Activated CD8-positive, alpha-beta memory T cell treated with anti-CD3 and anti-CD28 coated beads for 24 hours (primary cell): ENCODE measurements around the gene GHRHR.

Source experiments
- DNase-seq: peaks from one replicate; pipeline ENCODE4 v3.0.0-alpha.2; 2020

Gene GHRHR

DNA sequence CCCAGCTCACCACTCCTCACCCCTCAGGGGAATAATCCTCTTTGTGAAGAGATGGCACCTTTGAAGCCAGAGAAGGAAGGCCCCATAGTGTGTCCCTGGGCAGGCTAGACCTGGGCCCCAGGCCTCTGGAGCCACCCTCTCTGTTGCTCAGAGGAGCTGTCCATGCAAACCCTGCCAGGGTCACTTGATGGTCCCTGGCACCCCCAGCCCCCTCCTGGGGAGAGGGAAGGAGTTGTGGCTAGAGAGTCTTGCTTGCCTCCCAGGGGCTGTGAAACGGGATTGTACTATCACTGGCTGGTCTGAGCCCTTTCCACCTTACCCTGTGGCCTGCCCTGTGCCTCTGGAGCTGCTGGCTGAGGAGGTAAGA is 5.8 kb downstream of the GHRHR start:
- DNase-seq = no peak

DNA sequence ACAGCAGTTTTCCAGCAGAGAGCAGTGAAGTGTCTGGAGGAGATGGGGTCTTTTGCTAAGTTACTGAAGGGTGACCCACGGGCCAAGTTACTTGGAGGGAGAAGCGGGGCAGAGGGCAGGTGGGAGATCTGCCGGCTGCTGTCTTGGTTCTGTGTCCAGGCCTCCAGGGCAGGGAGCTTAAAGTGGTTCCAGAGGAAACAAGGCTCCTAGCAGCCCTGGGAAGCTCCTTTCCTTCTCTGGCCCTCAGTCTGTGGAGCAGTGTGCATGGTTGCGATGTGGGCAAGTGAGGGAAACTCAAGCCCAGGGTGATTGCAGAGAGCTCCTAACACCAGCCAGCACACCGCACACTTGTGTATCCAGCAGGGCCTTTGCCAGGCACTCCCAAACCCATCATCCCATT is 6.3 kb downstream of the GHRHR start:
- no peak for DNase-seq

- DNase-seq = no peak
Measured at GRCh38 chr7:30970594-30971094, 6.9 kb downstream of the GHRHR start.

GRCh38 chr7:30971440-30971839 is 7.7 kb downstream of the GHRHR start:
- no peak for DNase-seq

DNA sequence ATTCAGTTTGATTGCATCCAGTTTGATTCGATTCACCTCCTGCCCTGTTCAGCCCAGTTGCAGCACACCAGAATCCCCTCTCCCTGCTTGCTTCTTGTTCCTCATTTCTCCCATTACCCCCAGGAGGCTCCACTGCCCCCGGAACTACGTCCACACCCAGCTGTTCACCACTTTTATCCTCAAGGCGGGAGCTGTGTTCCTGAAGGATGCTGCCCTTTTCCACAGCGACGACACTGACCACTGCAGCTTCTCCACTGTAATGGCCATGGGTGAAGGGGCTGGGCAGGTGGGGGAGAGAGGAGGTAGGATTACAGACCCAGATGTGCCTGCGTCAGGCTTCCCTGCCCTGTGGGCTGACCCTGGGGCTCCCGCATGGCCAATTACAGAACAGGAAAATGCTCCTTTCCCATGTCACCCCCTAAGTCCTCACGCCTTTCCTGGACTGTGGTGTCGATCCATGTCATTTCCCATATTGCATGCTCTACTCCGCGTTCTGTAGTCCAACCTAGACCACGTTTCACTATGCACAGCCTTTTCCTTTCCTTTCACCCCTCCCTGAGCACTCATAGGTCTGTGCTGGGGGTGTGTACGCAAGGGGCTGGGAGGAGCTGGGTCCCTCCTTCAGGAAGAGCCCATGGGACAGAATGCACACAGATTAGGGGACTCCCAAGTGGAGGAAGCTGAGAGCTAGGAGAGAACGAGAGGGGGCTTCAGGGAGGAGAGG is 8.2 kb downstream of the GHRHR start:
- DNase-seq = no peak

DNA sequence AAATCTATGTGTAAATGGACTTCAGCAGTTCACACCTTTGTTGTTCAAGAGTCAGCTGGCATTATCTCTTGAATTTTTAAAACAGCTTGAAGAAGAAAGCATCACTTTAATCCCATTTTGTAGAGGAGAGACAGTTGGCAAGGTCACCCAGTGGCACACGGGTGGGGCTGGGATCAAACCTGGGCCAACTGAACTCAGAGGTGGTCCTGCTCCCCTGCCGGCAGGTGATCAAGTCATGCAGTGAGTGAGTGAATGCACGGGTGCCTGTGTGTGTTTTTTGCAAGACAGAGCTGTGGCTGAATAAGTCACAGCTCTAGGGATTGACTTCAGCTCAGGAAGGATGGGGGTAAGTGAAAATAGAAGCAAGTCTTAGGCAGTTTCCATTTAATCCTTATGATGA is 9.5 kb downstream of the GHRHR start:
- DNase-seq = no peak

GRCh38 chr7:30973791-30974604 is 10.2 kb downstream of the GHRHR start:
- DNase-seq = no peak

DNA sequence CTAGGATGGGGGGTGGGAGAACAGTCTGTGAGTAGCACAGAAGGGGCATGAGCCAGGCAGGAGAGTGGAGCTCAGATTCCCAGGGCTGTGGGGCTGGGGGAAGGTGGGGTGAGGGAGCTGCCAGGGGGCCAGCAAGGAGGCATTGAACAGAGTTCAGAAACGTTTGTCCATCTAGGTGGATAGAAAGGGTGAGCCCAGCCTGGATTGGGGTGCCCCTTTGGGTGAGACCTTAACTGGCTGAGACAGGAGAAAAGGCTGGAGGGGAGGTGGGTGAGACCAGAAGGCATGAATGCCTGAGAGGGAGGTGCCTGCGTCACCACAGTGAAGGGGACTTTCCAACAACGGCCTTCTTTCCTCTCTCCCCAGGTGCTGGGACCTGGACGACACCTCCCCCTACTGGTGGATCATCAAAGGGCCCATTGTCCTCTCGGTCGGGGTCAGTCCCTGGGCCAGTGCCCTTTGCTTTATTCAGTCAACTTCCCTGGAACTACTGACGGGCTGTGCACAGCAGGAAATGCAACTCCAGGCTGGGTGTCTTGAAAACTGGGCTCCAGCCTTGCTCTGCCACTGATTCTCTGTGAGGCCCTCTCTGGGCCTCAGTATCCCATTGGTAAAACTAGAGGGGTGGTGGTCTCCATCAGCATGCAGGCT is 11.0 kb downstream of the GHRHR start:
- peak; percentile 56 for DNase-seq

- DNase-seq = peak; percentile 9
Measured at GRCh38 chr7:30975256-30975899, 11.6 kb downstream of the GHRHR start.

- DNase-seq = peak; percentile 15
Measured at GRCh38 chr7:30976381-30976780, 12.6 kb downstream of the GHRHR start.

- DNase-seq = peak; percentile 21
Measured at GRCh38 chr7:30977222-30977621, 13.5 kb downstream of the GHRHR start.

DNA sequence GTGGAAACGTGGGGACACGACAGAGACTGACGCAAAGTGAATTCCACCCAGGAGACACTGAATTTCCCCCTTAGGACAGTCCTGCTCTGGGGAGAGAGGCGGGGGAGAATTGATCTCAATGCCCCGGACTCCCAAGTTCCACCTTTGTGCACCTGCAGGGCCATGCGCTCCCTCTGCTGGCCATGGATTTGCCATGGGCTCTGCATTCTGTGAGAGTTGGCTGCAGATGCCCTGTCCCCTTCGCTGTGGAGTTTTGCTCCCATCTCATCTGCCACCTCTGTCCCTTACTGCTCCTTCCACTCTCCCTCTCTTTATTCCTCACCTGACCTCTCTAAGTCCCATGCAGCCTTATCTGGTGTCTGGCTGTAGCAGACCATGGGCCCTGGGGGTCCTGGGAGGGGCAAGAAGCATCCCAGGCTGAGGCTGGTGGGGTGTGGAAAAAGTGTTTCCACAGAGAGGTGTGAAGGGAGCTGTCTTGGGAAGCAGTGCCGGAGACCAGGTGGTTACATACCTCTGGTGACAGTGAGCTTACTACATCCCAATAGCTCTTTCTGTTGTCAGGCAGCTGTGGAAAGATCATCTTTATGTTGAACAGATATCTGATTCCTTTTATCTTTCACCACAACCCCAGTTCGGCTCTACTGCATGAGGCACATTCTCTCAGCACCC is 14.3 kb downstream of the GHRHR start:
- DNase-seq = peak; percentile 53

DNA sequence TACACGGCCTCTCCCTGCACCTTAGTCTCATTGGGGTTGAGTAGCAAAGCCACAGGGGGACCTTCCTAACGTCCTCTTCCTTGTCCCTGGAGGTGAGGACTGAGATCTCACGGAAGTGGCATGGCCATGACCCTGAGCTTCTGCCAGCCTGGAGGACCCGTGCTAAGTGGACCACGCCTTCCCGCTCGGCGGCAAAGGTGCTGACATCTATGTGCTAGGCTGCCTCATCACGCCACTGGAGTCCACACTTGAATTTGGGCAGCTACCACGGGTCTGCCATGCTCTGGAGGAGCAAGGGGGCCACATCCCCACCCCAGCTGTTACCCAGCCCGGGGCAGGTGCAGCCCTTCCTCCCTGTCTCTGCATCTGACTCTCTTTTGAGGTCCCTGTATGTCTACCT is 15.3 kb downstream of the GHRHR start:
- DNase-seq = peak; percentile 37

DNA sequence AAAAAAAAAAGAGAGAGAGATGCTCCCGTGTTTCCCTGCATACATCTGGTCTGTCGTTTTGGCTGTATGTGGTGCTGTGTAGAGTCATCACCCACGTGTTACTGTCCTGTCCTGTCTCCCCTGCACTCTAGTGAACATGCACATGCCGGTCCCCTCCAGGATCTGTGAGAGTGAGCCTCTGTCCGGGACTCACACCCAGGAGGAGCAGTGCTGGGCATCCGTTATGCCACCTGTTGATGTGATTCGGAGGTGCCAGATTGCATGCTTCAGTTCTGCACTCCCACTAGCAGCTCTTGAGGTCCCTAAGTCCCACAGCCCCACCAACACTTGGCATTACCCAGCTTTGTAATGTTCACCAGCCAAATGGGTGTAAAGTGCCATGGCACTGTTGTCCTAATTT is 16.4 kb downstream of the GHRHR start:
- no peak for DNase-seq

DNA sequence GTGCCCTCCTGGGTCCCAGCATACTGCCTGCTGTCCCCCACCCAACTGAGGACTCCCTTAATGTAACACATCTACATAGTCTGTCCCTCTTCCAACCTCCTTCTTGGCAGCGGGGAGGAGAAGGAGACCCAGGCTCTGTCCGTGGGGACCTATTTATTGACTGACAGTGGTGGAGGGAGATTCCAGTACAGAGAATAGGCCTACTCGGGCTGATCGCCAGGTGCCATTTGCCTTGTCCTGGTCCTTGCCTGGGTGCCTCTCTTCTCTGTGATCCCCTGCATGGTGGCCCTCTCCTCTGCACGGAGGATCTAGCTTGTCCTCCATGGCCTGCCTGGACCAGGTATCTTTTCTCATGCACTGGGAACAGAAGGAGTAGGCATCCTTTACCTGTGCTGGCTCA is 17.0 kb downstream of the GHRHR start:
- no peak for DNase-seq

DNA sequence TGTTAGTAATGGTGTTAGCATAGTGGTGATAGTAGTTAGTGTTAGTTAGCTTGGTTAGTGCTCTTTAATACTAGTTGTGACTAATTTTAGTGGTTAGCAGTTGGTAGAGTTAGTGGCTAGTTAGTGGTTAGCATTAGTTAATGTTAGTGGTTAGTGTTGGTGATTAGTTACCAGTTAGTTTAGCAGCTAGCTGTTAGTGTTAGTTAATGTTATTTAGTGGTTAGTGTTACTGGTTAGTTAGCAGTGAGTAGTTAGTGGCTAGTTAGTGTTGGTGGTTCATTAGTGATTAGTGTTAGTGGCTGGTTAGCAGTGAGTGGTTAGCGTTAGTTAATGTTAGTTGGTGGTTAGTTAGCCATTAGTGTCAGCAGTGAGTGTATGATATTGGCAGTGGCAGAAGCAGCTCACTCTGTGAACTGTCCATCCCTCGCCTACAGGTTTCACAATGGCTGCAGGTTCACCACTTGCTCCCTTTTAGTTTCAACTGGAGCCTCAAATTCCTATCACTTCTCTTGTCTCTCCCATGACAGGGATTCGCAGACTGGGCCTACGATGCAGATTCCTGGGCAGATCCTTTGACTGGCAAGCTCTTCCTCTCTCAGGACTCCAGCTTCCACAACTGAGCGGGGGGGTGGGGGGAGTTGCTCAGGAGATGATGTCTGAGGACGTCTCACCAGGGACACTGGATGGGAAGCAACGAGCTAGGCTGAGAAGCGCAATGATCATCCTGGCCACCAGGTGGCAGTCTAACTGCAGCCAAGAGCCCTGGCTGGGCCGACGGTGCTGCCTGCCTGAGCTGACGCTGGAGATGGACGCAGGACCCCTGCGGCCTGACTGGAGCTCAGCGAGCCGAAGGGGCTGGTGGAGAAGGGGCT is 19.5 kb downstream of the GHRHR start:
- DNase-seq = peak; percentile 90

GRCh38 chr7:30983914-30984247 is 20.1 kb downstream of the GHRHR start:
- DNase-seq = no peak

- DNase-seq = no peak
Measured at GRCh38 chr7:30984359-30985107, 20.8 kb downstream of the GHRHR start.

DNA sequence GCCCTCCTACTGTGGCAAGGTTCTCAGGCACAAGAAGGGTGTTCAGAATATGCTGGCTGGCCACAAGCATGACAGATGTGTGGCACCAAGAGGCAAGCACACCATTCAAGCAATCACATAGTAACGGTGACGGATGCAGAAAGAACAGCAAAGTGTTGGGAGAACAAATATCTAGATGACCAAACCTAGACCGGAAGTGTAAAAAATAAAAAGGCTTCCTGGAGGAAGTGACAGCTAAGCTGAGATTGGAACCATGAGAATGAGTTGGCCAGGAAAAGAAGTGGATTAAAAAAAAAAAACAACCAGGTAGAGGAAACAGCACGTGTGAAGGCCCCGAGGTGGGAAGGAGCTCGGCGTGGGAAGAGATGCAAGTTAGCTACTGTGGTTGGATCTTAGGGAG is 22.0 kb downstream of the GHRHR start:
- no peak for DNase-seq

- no peak for DNase-seq
Measured at GRCh38 chr7:30986331-30986730, 22.6 kb downstream of the GHRHR start.

DNA sequence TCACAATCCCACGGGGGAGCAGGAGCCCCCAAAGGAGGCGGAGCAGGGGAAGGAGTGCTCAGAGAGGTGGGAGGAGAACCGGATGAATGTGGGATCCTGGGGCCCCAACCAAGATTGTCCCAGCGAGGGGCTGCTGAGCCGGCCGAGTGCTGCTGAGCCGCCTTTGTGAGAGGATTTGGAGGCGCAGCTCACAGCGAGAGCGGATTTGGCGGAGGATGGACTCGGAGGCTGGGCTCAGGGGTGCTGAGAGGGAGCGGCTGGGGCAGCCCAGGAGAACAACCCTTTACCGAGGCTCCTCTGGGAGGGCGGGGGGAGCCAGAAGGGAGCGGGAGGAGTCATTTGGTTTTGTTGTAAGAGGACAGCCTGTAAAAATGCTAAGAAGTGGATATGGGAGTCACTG is 23.0 kb downstream of the GHRHR start:
- DNase-seq = no peak
